ENCODE results near the gene SLC9A3.
"Not testable (repeated sequence)": the region's sequence is repeated elsewhere in the genome, so short reads cannot be mapped to it uniquely, and the experiment has no call there.

The SLC9A3 gene

DNA sequence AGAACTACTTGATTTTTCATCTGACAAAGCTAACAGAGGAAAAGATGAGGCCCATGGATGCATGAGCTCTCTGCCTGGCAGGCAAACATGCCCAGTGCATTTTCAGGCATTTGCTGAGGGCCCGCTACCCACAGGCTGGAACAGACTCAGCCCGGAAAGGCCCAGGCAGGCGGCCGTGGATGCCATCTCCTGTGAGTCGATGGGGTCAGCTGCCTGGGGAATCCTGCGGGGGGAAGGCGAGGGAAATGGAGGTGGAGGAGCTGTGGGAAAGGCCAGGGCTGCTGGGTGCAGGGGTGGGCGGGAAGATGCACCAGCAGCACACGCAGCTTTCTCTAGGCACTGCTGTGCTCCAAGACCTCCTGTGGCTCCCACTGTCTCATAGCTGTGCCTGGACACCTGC is 13.7 kb downstream of the SLC9A3 start:
- TF ChIP-seq, protein P1, sequence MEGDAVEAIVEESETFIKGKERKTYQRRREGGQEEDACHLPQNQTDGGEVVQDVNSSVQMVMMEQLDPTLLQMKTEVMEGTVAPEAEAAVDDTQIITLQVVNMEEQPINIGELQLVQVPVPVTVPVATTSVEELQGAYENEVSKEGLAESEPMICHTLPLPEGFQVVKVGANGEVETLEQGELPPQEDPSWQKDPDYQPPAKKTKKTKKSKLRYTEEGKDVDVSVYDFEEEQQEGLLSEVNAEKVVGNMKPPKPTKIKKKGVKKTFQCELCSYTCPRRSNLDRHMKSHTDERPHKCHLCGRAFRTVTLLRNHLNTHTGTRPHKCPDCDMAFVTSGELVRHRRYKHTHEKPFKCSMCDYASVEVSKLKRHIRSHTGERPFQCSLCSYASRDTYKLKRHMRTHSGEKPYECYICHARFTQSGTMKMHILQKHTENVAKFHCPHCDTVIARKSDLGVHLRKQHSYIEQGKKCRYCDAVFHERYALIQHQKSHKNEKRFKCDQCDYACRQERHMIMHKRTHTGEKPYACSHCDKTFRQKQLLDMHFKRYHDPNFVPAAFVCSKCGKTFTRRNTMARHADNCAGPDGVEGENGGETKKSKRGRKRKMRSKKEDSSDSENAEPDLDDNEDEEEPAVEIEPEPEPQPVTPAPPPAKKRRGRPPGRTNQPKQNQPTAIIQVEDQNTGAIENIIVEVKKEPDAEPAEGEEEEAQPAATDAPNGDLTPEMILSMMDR (IDR thresholded peaks at IDR 0.05; ENCODE audit: borderline replicate concordance, extremely low read depth, low read length, poor library complexity, severe bottlenecking): no peak
- no peak for TF ChIP-seq EZH2 (IDR thresholded peaks at IDR 0.05; ENCODE audit: borderline replicate concordance, low read depth, low read length, severe bottlenecking)
- Histone ChIP-seq H3K4me2 (ENCODE audit: insufficient read depth, low read length) (no peak overlapping the region), H4K20me1 (ENCODE audit: insufficient read depth, low read length) (no peaks in the 10 kb centered on the region), H3K4me3 (ENCODE audit: low read depth in 1 of 2, low read length in 2 of 2) (no peak overlapping the region), H3K9ac (ENCODE audit: low read depth, low read length) (no peak overlapping the region), H3K79me2 (ENCODE audit: insufficient read depth, low read length) (no peaks in the 10 kb centered on the region), H3K36me3 (ENCODE audit: insufficient read depth, low read length) (no peaks in the 10 kb centered on the region), H3K4me1 (ENCODE audit: insufficient read depth, low read length) (no peaks in the 10 kb centered on the region), H3K27me3 (ENCODE audit: insufficient read depth, low read length, poor library complexity) (no peaks in the 10 kb centered on the region), H3K9me3 (ENCODE audit: insufficient read depth, low read length, severe bottlenecking) (no peaks in the 10 kb centered on the region), H2AFZ (ENCODE audit: low read depth, low read length) (no peak overlapping the region), H3K27ac (ENCODE audit: low read length) (no peak overlapping the region)
- no peak for ATAC-seq (ENCODE audit: insufficient read depth, low read depth)
- no peak for DNase-seq

DNA sequence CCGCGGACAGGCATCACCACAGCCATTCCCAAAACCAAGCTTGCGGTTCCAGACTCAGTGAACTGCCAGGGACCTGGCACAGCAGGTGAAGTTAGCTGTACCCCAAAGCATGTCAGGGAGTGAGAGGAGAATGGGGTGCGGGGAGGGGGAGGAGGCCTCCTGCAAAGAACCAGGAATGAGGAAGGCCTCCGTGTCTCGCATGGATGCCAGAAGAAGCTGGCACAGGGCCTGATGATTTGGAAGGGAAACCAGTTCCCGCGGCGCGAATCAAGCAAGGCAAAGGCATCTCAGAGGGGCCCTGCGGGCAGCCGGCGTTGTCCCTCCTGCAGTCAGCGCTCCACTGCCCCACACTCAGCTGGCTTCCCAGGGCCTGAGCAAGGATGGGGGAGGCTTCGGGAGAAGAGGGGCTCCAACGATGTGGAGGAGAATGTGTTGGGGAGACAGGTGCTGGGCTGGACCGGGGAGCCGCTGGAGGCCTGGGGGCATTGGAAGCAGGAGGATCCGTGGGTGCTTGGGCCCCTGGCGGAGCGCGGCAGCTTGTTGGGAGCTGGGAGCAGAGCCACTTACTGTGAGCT is 14.6 kb downstream of the SLC9A3 start:
- H3K36me3 ChIP-seq (ENCODE audit: insufficient read depth, low read length): no peaks in the 10 kb centered on the region
- H3K4me1 ChIP-seq (ENCODE audit: insufficient read depth, low read length): no peaks in the 10 kb centered on the region
- ATAC-seq (ENCODE audit: insufficient read depth, low read depth) (no peak), DNase-seq (no peak)
- H3K4me2 ChIP-seq (ENCODE audit: insufficient read depth, low read length): no peak overlapping the region
- H3K27me3 ChIP-seq (ENCODE audit: insufficient read depth, low read length, poor library complexity): no peaks in the 10 kb centered on the region
- H3K9me3 ChIP-seq (ENCODE audit: insufficient read depth, low read length, severe bottlenecking): no peaks in the 10 kb centered on the region
- no peak overlapping the region for H3K27ac ChIP-seq (ENCODE audit: low read length)
- no peaks in the 10 kb centered on the region for H4K20me1 ChIP-seq (ENCODE audit: insufficient read depth, low read length)
- no peak overlapping the region for H3K9ac ChIP-seq (ENCODE audit: low read depth, low read length)
- no peaks in the 10 kb centered on the region for H3K79me2 ChIP-seq (ENCODE audit: insufficient read depth, low read length)
- H2AFZ ChIP-seq (ENCODE audit: low read depth, low read length): no peak overlapping the region
- TF ChIP-seq, protein P1 (IDR thresholded peaks at IDR 0.05; ENCODE audit: borderline replicate concordance, extremely low read depth, low read length, poor library complexity, severe bottlenecking): no peak
- no peak for TF ChIP-seq EZH2 (IDR thresholded peaks at IDR 0.05; ENCODE audit: borderline replicate concordance, low read depth, low read length, severe bottlenecking)
- H3K4me3 ChIP-seq (ENCODE audit: low read depth in 1 of 2, low read length in 2 of 2): no peak overlapping the region

DNA sequence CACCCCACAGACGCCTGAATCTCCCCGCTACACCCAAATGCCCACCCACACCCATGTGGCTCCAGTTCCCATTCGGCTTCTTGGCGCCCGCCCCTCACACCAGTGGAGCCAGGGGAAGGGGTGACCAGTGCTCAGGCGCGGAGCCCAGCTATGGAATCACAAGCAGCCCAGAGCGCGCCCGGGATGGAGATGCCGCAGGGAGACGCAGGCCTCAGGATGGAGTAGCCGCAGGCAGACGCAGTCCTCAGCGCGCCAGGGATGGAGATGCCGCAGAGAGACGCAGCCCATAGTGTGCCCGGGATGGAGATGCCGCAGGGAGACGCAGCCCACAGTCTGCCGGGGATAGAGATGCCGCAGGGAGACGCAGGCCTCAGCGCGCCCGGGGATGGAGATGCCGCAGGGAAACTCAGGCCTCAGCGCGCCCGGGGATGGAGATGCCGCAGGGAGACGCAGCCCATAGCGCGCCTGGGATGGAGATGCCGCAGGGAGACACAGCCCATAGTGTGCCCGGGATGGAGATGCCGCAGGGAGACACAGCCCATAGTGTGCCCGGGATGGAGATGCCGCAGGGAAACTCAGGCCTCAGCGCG is 16.2 kb downstream of the SLC9A3 start:
- H3K79me2 ChIP-seq (ENCODE audit: insufficient read depth, low read length); ATAC-seq (ENCODE audit: insufficient read depth, low read depth); H3K27ac ChIP-seq (ENCODE audit: low read length); DNase-seq; H3K9ac ChIP-seq (ENCODE audit: low read depth, low read length); H3K4me2 ChIP-seq (ENCODE audit: insufficient read depth, low read length); H3K36me3 ChIP-seq (ENCODE audit: insufficient read depth, low read length); H3K27me3 ChIP-seq (ENCODE audit: insufficient read depth, low read length, poor library complexity); H4K20me1 ChIP-seq (ENCODE audit: insufficient read depth, low read length); H3K4me1 ChIP-seq (ENCODE audit: insufficient read depth, low read length); H3K9me3 ChIP-seq (ENCODE audit: insufficient read depth, low read length, severe bottlenecking); H3K4me3 ChIP-seq (ENCODE audit: low read depth in 1 of 2, low read length in 2 of 2); H2AFZ ChIP-seq (ENCODE audit: low read depth, low read length): not testable (repeated sequence)

DNA sequence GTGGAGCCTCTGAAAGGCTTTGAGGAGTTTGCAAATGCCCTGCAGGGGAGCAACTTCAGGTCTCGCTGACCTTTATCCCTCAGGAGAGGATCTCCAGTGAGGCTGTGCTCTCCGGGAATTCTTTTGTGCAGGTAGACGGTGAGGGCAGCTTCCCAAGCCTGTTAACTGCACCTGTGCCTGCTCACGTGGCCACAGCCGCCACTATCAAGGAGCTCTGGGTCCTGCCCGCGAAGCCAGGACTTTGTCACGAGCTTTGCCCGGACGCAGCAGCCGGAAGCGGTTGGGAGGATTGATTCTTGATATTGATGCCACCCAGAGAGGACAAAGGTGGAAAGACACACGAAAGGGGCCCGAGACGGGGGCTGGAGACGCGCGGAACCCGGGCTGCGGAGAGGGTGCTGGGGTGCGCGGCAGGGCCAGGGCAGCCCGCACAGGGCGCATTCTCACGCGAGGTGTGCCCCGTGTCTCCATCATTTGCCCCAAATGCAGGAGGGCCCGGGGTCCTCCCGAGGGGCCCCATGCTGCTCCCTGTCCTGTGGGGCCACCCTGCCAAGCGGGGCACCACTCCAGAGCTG is 18.2 kb downstream of the SLC9A3 start:
- H3K36me3 ChIP-seq (ENCODE audit: insufficient read depth, low read length): no peaks in the 10 kb centered on the region
- no peaks in the 10 kb centered on the region for H3K27me3 ChIP-seq (ENCODE audit: insufficient read depth, low read length, poor library complexity)
- H4K20me1 ChIP-seq (ENCODE audit: insufficient read depth, low read length): no peaks in the 10 kb centered on the region
- no peak overlapping the region for H3K9ac ChIP-seq (ENCODE audit: low read depth, low read length)
- no peaks in the 10 kb centered on the region for H3K4me1 ChIP-seq (ENCODE audit: insufficient read depth, low read length)
- no peak overlapping the region for H3K4me3 ChIP-seq (ENCODE audit: low read depth in 1 of 2, low read length in 2 of 2)
- ATAC-seq (ENCODE audit: insufficient read depth, low read depth): no peak
- no peak for DNase-seq
- TF ChIP-seq EZH2 (IDR thresholded peaks at IDR 0.05; ENCODE audit: borderline replicate concordance, low read depth, low read length, severe bottlenecking): no peak
- TF ChIP-seq, protein P1 (IDR thresholded peaks at IDR 0.05; ENCODE audit: borderline replicate concordance, extremely low read depth, low read length, poor library complexity, severe bottlenecking): no peak
- no peaks in the 10 kb centered on the region for H3K79me2 ChIP-seq (ENCODE audit: insufficient read depth, low read length)
- no peak overlapping the region for H2AFZ ChIP-seq (ENCODE audit: low read depth, low read length)
- H3K9me3 ChIP-seq (ENCODE audit: insufficient read depth, low read length, severe bottlenecking): no peaks in the 10 kb centered on the region
- no peak overlapping the region for H3K4me2 ChIP-seq (ENCODE audit: insufficient read depth, low read length)
- no peak overlapping the region for H3K27ac ChIP-seq (ENCODE audit: low read length)

All from DND-41 (cell line).